Measurements from ENCODE around the gene CNNM2.
"Not testable (repeated sequence)": the region's sequence is repeated elsewhere in the genome, so short reads cannot be mapped to it uniquely, and the experiment has no call there.

The CNNM2 gene

GRCh38 chr10:102970562-102971340 is 52.7 kb downstream of the CNNM2 start:
- DNase-seq, result no peak

GRCh38 chr10:102975483-102976379 is 57.6 kb downstream of the CNNM2 start:
- DNase-seq, result no peak

GRCh38 chr10:102976380-102976726 is 58.3 kb downstream of the CNNM2 start:
- not testable (repeated sequence) for DNase-seq

GRCh38 chr10:102982296-102982695 is 64.2 kb downstream of the CNNM2 start:
- DNase-seq, result no peak

- DNase-seq, result no peak
Measured at GRCh38 chr10:102984086-102984485, 66.0 kb downstream of the CNNM2 start.

GRCh38 chr10:102985811-102986210 is 67.7 kb downstream of the CNNM2 start:
- DNase-seq, result no peak

GRCh38 chr10:102988404-102989314 is 70.6 kb downstream of the CNNM2 start:
- DNase-seq, result no peak

GRCh38 chr10:102994531-102995295 is 76.6 kb downstream of the CNNM2 start:
- no peak for DNase-seq

GRCh38 chr10:102996876-102997275 is 78.8 kb downstream of the CNNM2 start:
- no peak for DNase-seq

- DNase-seq, result no peak
Measured at GRCh38 chr10:102997998-102998397, 79.9 kb downstream of the CNNM2 start.

- no peak for DNase-seq
Measured at GRCh38 chr10:102998399-102998907, 80.4 kb downstream of the CNNM2 start.

- not testable (repeated sequence) for DNase-seq
Measured at GRCh38 chr10:103000050-103000449, 82.0 kb downstream of the CNNM2 start.

- DNase-seq, result no peak
Measured at GRCh38 chr10:103007017-103007416, 88.9 kb downstream of the CNNM2 start.

GRCh38 chr10:103013416-103013815 is 95.3 kb downstream of the CNNM2 start:
- DNase-seq, result no peak

- no peak for DNase-seq
Measured at GRCh38 chr10:103019425-103019824, 101.3 kb downstream of the CNNM2 start.

GRCh38 chr10:103021150-103021899 is 103.2 kb downstream of the CNNM2 start:
- no peak for DNase-seq

GRCh38 chr10:103021900-103022293 is 103.8 kb downstream of the CNNM2 start:
- DNase-seq, result peak; percentile 8

- DNase-seq, result no peak
Measured at GRCh38 chr10:103025696-103026095, 107.6 kb downstream of the CNNM2 start.

- no peak for DNase-seq
Measured at GRCh38 chr10:103038570-103038969, 120.5 kb downstream of the CNNM2 start.

- no peak for DNase-seq
Measured at GRCh38 chr10:103040418-103040817, 122.3 kb downstream of the CNNM2 start.

GRCh38 chr10:103041391-103041790 is 123.3 kb downstream of the CNNM2 start:
- no peak for DNase-seq

Data from eye (tissue), 1 donor.